ENCODE results near the gene ADCY1.
A peak's percentile ranks its signal among the peaks of the same experiment; 100 is the strongest.

Gene ADCY1

GRCh38 chr7:45653209-45653907 is 79.2 kb downstream of the ADCY1 start:
- no peak for DNase-seq

DNA sequence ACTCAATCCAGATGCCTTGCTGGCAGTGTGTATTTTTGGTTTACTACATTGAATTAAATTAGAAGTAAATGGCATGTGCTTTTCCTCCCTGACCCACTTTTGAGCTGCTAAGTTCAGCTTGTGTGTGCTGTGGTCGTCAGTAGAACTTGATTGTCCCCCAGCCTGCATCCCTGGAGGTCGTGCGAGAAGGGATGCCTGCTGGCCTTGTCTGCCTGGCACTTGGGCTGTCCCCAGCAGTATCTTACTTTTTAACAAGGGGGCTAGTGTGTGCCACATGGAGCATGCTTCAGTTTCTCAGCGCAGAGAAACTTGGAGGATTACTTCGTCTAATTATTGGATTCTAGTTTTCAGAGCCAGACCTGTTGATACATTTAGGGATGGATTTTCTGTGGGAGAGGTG is 80.2 kb downstream of the ADCY1 start:
- DNase-seq: no peak

GRCh38 chr7:45655539-45655938 is 81.4 kb downstream of the ADCY1 start:
- DNase-seq: no peak

GRCh38 chr7:45656431-45656830 is 82.3 kb downstream of the ADCY1 start:
- DNase-seq: no peak

- no peak for DNase-seq
Observed at GRCh38 chr7:45657136-45657889, 83.1 kb downstream of the ADCY1 start.

DNA sequence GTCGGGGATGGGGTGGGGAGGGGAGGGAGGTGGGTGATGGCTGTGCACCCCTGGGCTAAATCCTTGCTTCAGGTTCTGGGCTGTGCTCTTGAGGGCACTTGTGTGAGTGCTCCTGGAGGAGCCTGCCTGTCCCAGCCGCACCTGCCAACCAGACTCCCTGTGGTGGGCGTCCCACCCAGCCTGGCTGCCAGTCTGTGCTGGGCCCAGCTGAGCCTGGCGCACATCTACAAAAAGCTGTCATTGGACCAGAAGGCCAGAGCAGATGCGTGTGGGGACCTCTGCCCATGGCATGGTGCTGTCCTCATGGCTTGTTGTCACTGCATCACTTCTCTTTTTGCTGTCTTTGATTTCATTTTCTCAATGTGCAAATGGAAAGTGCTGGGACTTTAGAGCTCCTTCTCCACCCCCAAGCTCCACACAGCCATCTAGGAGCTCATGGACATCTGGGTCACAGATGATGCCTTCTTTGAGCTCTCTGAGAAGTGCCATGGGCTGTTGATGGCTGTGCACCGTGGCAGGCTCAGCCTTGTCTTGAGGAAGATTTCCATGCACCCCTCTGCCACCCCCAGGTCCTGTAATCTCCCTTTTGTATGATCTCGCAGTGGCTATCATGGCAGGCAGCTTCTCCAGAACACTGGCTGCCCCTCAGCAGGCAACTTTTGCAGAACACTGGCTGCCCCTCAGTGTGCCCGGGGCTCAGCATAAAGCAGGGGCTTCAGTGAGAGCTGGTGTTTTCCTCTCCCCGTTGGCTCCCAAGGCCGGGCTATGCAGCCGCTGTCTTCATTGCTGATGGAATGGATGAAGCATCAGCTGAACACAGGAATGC is 83.9 kb downstream of the ADCY1 start:
- no peak for DNase-seq

DNA sequence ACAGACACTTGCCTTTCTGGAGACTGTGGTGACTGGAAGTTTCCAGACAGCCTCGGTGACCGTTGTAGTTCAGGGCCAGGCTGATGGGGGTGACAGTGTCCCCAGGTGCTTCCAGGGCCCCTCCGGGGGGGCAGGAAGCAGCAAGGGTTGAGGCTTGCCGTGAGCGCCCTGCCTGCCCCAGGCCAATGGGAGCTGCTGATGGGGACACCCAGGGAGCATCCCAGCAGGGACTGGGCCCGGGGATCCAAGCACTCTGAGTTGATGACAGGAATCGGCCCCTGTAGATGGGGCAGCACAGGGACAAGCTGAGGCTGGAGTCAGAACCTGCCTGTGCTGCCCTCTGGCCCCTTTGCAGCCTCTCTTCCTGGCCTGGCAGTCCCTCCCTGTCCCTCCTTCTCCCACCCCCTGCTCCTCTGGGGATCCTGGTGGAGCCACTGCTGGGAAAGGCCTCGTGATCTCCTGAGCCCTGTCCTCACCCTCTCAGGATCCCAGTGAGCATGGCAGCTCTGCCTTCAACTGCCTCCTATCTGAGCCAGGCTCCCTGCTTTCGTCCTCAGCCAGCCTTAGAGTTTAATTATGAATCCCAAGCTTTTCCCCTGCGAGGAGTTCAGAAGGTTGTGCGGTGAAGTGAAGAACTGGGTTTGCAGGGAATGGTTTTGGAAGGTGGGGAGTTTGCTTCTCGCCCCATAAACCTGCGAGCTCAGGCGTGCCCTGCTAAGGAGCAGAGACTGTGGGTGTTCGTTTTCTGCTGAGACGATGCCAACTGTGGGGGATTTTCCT is 84.7 kb downstream of the ADCY1 start:
- no peak for DNase-seq

DNA sequence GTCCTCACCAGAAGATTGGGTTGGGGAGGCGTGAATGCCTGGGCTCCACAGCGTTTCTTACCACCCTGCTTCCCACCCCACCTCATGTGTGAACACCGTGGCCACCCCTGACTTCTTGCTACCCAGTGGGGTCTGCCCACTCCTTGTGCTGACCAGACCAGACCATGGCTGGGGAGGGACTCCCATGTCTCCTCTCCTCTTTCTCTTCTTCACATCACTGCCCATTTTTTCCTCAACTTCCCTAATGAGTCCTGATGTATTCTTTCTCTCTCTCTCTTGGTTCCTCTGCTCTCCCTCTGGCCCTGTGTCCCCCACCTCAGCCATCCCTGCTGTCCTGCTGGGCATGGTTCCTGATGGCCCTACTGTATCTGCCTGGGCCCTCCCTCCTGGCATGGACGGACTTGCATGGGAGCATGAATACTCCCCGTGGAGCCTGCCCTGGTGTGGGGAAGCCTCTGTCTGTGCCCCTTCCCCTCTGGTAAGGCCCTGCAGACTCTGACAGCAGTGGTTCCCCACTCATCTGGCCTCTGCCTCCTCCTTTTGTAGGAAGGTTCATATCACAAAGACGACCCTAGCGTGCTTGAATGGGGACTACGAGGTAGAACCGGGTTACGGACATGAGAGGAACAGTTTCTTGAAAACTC is 85.5 kb downstream of the ADCY1 start:
- no peak for DNase-seq

DNA sequence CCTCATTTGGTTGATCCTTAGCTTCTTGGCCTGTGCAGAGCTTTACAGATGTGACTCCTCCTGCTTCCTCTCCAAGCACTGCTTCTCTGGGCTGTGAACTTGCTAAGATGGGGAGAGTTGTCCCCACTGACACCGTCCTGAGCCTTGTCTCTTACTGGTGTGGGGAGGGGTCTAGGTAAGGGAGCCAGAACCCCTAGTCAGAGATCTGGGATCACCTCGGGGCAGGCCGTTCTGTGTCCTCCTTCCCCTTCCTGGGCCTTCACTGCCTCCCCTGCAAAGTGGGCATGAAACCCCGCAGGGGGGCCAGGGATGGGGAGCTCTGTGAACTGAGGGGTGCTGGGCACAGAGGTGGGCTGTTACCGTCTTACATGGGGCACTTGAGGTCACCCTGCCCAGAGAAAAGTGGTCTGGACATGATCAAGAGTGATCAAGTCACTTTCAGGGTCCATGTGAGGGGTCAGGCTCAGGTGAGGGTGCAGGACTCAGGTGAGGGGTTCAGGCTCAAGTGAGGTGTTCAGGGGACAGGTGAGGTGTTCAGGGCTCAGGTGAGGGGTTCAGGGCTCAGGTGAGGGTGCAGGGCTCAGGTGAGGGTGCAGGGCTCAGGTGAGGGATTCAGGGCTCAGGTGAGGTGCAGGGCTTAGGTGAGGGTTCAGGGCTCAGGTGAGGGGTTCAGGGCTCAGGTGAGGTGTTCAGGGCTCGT is 86.2 kb downstream of the ADCY1 start:
- DNase-seq: no peak

DNA sequence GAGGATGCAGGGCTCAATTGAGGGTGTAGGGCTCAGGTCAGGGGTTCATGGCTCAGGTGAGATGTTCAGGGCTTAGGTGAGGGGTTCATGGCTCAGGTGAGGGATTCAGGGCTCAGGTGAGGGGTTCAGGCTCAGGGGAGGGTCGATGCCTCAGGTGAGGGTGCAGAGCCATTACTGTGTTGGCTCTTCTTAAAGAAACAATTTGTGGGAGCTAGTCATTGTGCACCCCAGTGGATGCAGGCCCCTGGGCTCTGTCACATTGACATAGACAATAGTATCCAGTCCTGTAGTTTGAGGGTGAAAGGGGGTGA is 86.7 kb downstream of the ADCY1 start:
- DNase-seq: no peak

GRCh38 chr7:45661302-45661995 is 87.3 kb downstream of the ADCY1 start:
- DNase-seq: peak in 1 of 14 donors; percentile 9

DNA sequence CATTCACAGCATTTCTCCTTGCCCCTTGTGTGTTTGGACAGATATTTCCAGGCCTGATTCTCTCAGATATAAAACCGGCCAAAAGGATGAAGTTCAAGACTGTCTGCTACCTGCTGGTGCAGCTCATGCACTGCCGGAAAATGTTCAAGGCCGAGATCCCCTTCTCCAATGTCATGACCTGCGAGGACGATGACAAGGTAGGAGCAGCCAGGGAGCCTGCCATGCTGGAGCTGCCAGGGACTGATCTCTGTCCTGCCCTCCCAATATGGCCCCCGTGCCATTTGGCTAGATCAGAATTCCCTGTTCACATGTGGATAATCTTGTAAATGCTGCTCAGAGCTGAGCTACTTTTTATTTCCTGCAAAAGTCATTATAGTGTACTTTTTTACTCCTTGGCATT is 87.8 kb downstream of the ADCY1 start:
- DNase-seq: no peak

- no peak for DNase-seq
Observed at GRCh38 chr7:45662540-45663166, 88.5 kb downstream of the ADCY1 start.

DNA sequence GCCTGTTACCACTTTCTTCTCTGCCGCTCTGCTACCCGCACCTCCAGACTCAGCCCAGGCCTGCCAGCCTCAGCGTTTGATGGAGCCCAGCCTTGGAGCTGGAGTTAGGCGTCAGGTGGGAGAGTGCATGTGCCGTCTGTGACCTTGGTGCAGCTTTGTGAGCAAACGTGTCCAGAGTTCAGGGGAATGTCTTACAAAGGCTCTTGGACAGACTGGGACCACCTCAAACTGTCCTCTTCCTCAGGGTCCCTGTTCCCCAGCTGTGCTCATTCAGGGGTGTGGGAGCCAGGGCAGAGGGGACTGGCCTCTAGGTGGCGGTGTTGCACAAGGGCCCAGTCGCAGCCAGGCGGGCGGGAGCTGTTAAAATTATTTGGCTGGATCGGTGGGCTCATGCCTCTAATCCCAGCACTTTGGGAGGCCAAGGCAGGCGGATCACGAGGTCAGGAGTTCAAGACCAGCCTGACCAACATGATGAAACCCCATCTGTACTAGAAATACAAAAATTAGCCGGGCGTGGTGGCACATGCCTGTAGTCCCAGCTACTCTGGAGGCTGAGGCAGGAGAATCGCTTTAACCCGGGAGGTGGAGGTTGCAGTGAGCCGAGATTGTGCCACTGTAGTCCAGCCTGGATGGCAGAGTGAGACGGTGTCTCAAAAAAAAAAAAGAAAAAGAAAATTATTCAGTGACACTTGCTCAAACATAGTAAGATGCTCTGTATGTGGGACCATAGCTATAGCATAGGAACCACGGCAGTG is 89.2 kb downstream of the ADCY1 start:
- peak in 2 of 14 donors; percentile 11 to 29 for DNase-seq

- DNase-seq: no peak
Observed at GRCh38 chr7:45663965-45664633, 89.9 kb downstream of the ADCY1 start.

- no peak for DNase-seq
Observed at GRCh38 chr7:45665172-45665571, 91.0 kb downstream of the ADCY1 start.

GRCh38 chr7:45670227-45670626 is 96.1 kb downstream of the ADCY1 start:
- DNase-seq: no peak

GRCh38 chr7:45670717-45671116 is 96.5 kb downstream of the ADCY1 start:
- DNase-seq: no peak

- no peak for DNase-seq
Observed at GRCh38 chr7:45677311-45677900, 103.2 kb downstream of the ADCY1 start.

All from C1 segment of cervical spinal cord (tissue), 14 donors.